Dermis blood vessel endothelial cell (primary cell): ENCODE results near the gene TMED4. TPM values are rescaled to one million over a fixed set of nuclear protein-coding genes. Genes with fewer than 3 reads are reported as not detected.

Source experiments
- DNase-seq: peaks from one replicate; pipeline ENCODE4 v3.0.0; 2010
- total RNA-seq: library from RNA; depleted of rRNA; stranded (reverse); fragments of >200 nt; gene quantifications from 2 replicates; pipeline ENCODE4 v1.2.3, GENCODE V29; 2014

The TMED4 gene
- total RNA-seq, 1 donor from 2014 or later = 191 TPM

GRCh38 chr7:44539669-44540506 is 42.1 kb downstream of the TMED4 start:
- DNase-seq = no peak

- DNase-seq = no peak
Observed at GRCh38 chr7:44538798-44539668, 43.0 kb downstream of the TMED4 start.

GRCh38 chr7:44538093-44538797 is 43.8 kb downstream of the TMED4 start:
- no peak for DNase-seq

GRCh38 chr7:44537442-44537841 is 44.6 kb downstream of the TMED4 start:
- no peak for DNase-seq

- DNase-seq = no peak
Observed at GRCh38 chr7:44536090-44536489, 45.9 kb downstream of the TMED4 start.

- no peak for DNase-seq
Observed at GRCh38 chr7:44535348-44536064, 46.5 kb downstream of the TMED4 start.

- peak; percentile 57 for DNase-seq
Observed at GRCh38 chr7:44534501-44534900, 47.5 kb downstream of the TMED4 start.

GRCh38 chr7:44534087-44534486 is 47.9 kb downstream of the TMED4 start:
- DNase-seq = no peak

GRCh38 chr7:44533301-44534055 is 48.6 kb downstream of the TMED4 start:
- no peak for DNase-seq

GRCh38 chr7:44531421-44532380 is 50.3 kb downstream of the TMED4 start:
- no peak for DNase-seq

- DNase-seq = no peak
Observed at GRCh38 chr7:44530990-44531389, 51.0 kb downstream of the TMED4 start.

Other genes starting within 250 kb of the TMED4 start
- gene NUDCD3, start 91.6 kb downstream of the TMED4 start, total RNA-seq = 71.6 and 143 TPM in 2 replicates
- not detected in 2 replicates for gene NPC1L1, start 40.9 kb downstream of the TMED4 start, total RNA-seq
- 55.5 and 69.5 TPM in 2 replicates for gene DDX56, start 8.3 kb downstream of the TMED4 start, total RNA-seq
- gene OGDH, start 24.4 kb upstream of the TMED4 start, total RNA-seq = 57.0 and 102 TPM in 2 replicates
- gene ZMIZ2, start 166.6 kb upstream of the TMED4 start, total RNA-seq = 10.5 and 10.6 TPM in 2 replicates
- 3,103 and 4,000 TPM in 2 replicates for gene PPIA, start 214.4 kb upstream of the TMED4 start, total RNA-seq